MM.1S (cell line): ENCODE data around the gene RBFOX1.

ENCODE experiments used
- EZH2 ChIP-seq: fragments of 300-600 bp; sonication (generic); optimal IDR thresholded peaks from 2 replicates; pipeline ENCODE3; 2017; ENCODE audit warnings: low read depth, mild to moderate bottlenecking, antibody characterized with exemption, low read length, mixed read lengths
- TF ChIP-seq, protein P1 (sequence below): fragments of 300-600 bp; sonication (generic); IDR thresholded peaks from 2 replicates; pipeline ENCODE4 v1.5.1; 2016; ENCODE audit warnings: antibody characterized with exemption, low read length, mixed read lengths

DNA sequence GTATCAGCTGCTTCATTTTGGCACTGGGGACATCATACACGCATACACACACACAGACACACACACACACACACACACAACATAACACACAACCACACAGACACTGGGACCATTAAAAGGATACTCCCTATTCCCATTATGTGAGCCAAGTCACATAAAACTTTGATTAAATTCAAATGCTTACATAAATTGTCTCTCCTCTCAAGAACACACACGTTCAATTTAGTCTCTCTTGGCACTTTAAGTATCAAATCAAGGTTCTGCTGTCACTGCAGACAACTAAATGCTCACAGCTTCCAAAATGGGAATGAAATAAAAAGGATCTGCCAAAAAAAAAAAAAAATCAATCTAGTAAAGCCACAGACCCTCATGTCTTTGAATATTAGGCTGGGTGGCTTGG is 184.9 kb downstream of the RBFOX1 start:
- TF ChIP-seq, protein P1, sequence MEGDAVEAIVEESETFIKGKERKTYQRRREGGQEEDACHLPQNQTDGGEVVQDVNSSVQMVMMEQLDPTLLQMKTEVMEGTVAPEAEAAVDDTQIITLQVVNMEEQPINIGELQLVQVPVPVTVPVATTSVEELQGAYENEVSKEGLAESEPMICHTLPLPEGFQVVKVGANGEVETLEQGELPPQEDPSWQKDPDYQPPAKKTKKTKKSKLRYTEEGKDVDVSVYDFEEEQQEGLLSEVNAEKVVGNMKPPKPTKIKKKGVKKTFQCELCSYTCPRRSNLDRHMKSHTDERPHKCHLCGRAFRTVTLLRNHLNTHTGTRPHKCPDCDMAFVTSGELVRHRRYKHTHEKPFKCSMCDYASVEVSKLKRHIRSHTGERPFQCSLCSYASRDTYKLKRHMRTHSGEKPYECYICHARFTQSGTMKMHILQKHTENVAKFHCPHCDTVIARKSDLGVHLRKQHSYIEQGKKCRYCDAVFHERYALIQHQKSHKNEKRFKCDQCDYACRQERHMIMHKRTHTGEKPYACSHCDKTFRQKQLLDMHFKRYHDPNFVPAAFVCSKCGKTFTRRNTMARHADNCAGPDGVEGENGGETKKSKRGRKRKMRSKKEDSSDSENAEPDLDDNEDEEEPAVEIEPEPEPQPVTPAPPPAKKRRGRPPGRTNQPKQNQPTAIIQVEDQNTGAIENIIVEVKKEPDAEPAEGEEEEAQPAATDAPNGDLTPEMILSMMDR = no peak
- TF ChIP-seq EZH2 = no peak
